Measurements from ENCODE around the gene ADGRL3.

DNA sequence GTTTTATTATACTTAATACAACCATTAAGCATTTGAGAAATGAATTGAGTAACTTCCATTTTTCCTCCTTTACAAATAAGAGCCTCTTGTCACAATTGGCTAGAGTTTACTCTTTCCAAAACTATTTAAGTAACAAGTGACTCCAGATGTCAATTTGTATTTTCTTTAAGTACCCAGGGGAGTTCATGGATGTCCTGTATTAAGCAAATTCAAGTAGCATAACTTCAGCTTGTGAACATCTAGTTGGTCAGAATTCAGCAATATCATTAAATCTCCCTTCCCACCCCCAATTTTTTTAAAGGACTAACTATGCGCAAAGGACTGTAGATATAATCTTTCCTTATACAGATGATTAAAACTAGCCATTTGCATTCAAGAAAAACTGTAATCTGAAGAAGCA is 1.4 kb upstream of the ADGRL3 start:
- TF ChIP-seq, protein P1, sequence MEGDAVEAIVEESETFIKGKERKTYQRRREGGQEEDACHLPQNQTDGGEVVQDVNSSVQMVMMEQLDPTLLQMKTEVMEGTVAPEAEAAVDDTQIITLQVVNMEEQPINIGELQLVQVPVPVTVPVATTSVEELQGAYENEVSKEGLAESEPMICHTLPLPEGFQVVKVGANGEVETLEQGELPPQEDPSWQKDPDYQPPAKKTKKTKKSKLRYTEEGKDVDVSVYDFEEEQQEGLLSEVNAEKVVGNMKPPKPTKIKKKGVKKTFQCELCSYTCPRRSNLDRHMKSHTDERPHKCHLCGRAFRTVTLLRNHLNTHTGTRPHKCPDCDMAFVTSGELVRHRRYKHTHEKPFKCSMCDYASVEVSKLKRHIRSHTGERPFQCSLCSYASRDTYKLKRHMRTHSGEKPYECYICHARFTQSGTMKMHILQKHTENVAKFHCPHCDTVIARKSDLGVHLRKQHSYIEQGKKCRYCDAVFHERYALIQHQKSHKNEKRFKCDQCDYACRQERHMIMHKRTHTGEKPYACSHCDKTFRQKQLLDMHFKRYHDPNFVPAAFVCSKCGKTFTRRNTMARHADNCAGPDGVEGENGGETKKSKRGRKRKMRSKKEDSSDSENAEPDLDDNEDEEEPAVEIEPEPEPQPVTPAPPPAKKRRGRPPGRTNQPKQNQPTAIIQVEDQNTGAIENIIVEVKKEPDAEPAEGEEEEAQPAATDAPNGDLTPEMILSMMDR (IDR thresholded peaks at IDR 0.05; ENCODE audit: low read depth, low read length, missing input control): no peak
- no peak for TF ChIP-seq NR2F2 (IDR thresholded peaks at IDR 0.05)
- TF ChIP-seq, protein P2, sequence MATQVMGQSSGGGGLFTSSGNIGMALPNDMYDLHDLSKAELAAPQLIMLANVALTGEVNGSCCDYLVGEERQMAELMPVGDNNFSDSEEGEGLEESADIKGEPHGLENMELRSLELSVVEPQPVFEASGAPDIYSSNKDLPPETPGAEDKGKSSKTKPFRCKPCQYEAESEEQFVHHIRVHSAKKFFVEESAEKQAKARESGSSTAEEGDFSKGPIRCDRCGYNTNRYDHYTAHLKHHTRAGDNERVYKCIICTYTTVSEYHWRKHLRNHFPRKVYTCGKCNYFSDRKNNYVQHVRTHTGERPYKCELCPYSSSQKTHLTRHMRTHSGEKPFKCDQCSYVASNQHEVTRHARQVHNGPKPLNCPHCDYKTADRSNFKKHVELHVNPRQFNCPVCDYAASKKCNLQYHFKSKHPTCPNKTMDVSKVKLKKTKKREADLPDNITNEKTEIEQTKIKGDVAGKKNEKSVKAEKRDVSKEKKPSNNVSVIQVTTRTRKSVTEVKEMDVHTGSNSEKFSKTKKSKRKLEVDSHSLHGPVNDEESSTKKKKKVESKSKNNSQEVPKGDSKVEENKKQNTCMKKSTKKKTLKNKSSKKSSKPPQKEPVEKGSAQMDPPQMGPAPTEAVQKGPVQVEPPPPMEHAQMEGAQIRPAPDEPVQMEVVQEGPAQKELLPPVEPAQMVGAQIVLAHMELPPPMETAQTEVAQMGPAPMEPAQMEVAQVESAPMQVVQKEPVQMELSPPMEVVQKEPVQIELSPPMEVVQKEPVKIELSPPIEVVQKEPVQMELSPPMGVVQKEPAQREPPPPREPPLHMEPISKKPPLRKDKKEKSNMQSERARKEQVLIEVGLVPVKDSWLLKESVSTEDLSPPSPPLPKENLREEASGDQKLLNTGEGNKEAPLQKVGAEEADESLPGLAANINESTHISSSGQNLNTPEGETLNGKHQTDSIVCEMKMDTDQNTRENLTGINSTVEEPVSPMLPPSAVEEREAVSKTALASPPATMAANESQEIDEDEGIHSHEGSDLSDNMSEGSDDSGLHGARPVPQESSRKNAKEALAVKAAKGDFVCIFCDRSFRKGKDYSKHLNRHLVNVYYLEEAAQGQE (IDR thresholded peaks at IDR 0.05): no peak
- TF ChIP-seq YY1 (IDR thresholded peaks at IDR 0.05): no peak
- TF ChIP-seq HNF4G (IDR thresholded peaks at IDR 0.05): no peak
- TF ChIP-seq RAD21 (IDR thresholded peaks at IDR 0.05): no peak
- TF ChIP-seq SP1 (IDR thresholded peaks at IDR 0.05): no peak
- no peak for TF ChIP-seq RXRA (IDR thresholded peaks at IDR 0.05)
- TF ChIP-seq GABPA (IDR thresholded peaks at IDR 0.05 in 1 of 2, conservative IDR thresholded peaks at IDR 0.05 in 1 of 2): no peak

All from liver (tissue), 3 donors.